IMR-90 (cell line): ENCODE results near the gene SYT17. TPM values are rescaled to one million over a fixed set of nuclear protein-coding genes. Genes with fewer than 3 reads are reported as not detected.

ENCODE experiments used
- ATAC-seq: fragments of 200-7000 bp; cut with Tn5 transposase; 2 replicates; pipeline ENCODE4 v1.9.1; 2020; ENCODE audit warnings: low read depth, mild to moderate bottlenecking, moderate library complexity
- BruUV-seq: library from RNA; stranded (reverse); fragments of 400-500 nt; replicated peaks from 2 replicates; lab custom pipeline; 2021; lab: Mats Ljungman, UMichigan
- CTCF ChIA-PET: fragments of 300-600 bp; formaldehyde crosslinking; extraction: SDS; loops from one replicate; lab custom pipeline; 2021; ENCODE audit warnings: antibody characterized with exemption; lab: Yijun Ruan, JAX
- POLR2A ChIA-PET: fragments of 300-600 bp; sonication (Branson Sonifier 250); formaldehyde crosslinking; loops from one replicate; lab custom pipeline; 2022; ENCODE audit warnings: antibody characterized with exemption; ENCODE audit not compliant: unreplicated experiment; lab: Charles Lee
- DNase-seq: peaks from one replicate; pipeline ENCODE4 v3.0.0; 2013
- H2AFZ ChIP-seq: replicated peaks from 2 replicates; pipeline ENCODE3; 2013; ENCODE audit warnings: low read length, mild to moderate bottlenecking; ENCODE audit not compliant: poor library complexity
- H2AK5ac ChIP-seq: 2 replicates; pipeline ENCODE4 v1.6.1; 2013; ENCODE audit warnings: low read depth, low read length, inconsistent platforms
- H2AK9ac ChIP-seq: replicated peaks from 2 replicates; pipeline ENCODE3; 2013; ENCODE audit warnings: mild to moderate bottlenecking, low read depth, low read length, moderate library complexity; ENCODE audit not compliant: poor library complexity
- H2BK120ac ChIP-seq: 2 replicates; pipeline ENCODE4 v1.6.1; 2013; ENCODE audit warnings: low read depth, low read length, inconsistent platforms
- H2BK15ac ChIP-seq: 3 replicates; pipeline ENCODE4 v1.6.1; 2013; ENCODE audit warnings: low read depth, low read length, inconsistent platforms
- H2BK20ac ChIP-seq: 2 replicates; pipeline ENCODE4 v1.6.1; 2013; ENCODE audit warnings: low read depth, mild to moderate bottlenecking, inconsistent platforms, low read length, moderate library complexity
- H2BK5ac ChIP-seq: 2 replicates; pipeline ENCODE4 v1.6.1; 2013; ENCODE audit warnings: mild to moderate bottlenecking, low read depth, low read length, inconsistent platforms; ENCODE audit not compliant: poor library complexity, severe bottlenecking
- H3K14ac ChIP-seq: replicated peaks from 2 replicates; pipeline ENCODE4 v1.6.1; 2013; ENCODE audit warnings: low read depth, low read length, inconsistent platforms
- H3K18ac ChIP-seq: 2 replicates; pipeline ENCODE4 v1.6.1; 2013; ENCODE audit warnings: low read depth, low read length, control low read depth
- H3K23ac ChIP-seq: 2 replicates; pipeline ENCODE4 v1.6.1; 2013; ENCODE audit warnings: low read depth, low read length, inconsistent platforms
- H3K27ac ChIP-seq: 2 replicates; pipeline ENCODE4 v1.5.1; 2013; ENCODE audit warnings: mild to moderate bottlenecking, control low read depth, low read length; ENCODE audit not compliant: insufficient read depth
- H3K27me3 ChIP-seq: 2 replicates; pipeline ENCODE4 v1.6.1; 2013; ENCODE audit warnings: low read length; ENCODE audit not compliant: control insufficient read depth, insufficient read depth
- H3K36me3 ChIP-seq: 2 replicates; pipeline ENCODE4 v1.6.1; 2013; ENCODE audit warnings: low read length, mixed read lengths; ENCODE audit not compliant: control insufficient read depth, insufficient read depth
- H3K4ac ChIP-seq: 2 replicates; pipeline ENCODE4 v1.6.1; 2013; ENCODE audit warnings: low read depth, low read length, inconsistent platforms
- H3K4me1 ChIP-seq: 2 replicates; pipeline ENCODE4 v1.6.1; 2013; ENCODE audit warnings: low read length, mixed read lengths; ENCODE audit not compliant: control insufficient read depth, insufficient read depth
- H3K4me2 ChIP-seq: 2 replicates; pipeline ENCODE4 v1.6.1; 2013; ENCODE audit warnings: low read depth, mild to moderate bottlenecking, control low read depth, low read length, moderate library complexity
- H3K4me3 ChIP-seq: 2 replicates; pipeline ENCODE4 v1.5.1; 2013; ENCODE audit warnings: low read depth, mild to moderate bottlenecking, control low read depth, low read length, moderate library complexity; ENCODE audit not compliant: insufficient read depth
- H3K56ac ChIP-seq: 2 replicates; pipeline ENCODE4 v1.6.1; 2013; ENCODE audit warnings: low read length, inconsistent platforms; ENCODE audit not compliant: insufficient read depth; ENCODE audit errors: extremely low read depth
- H3K79me1 ChIP-seq, 2 experiments: 2 replicates each; pipeline ENCODE4 v1.6.1; 2013; ENCODE audit warnings: low read length in 2 of 2, inconsistent platforms in 1 of 2, low read depth in 1 of 2
- H3K9ac ChIP-seq: 2 replicates; pipeline ENCODE4 v1.6.1; 2013; ENCODE audit warnings: low read depth, low read length, control low read depth
- H3K9me1 ChIP-seq: 2 replicates; pipeline ENCODE4 v1.6.1; 2013; ENCODE audit warnings: low read length, inconsistent platforms; ENCODE audit not compliant: insufficient read depth
- H3K9me3 ChIP-seq: 2 replicates; pipeline ENCODE4 v1.6.1; 2013; ENCODE audit warnings: low read length; ENCODE audit not compliant: control insufficient read depth, insufficient read depth
- H4K20me1 ChIP-seq: 2 replicates; pipeline ENCODE4 v1.6.1; 2013; ENCODE audit warnings: low read length, inconsistent platforms; ENCODE audit not compliant: insufficient read depth
- H4K5ac ChIP-seq: 2 replicates; pipeline ENCODE4 v1.6.1; 2013; ENCODE audit warnings: mild to moderate bottlenecking, low read depth, low read length, control low read depth
- H4K8ac ChIP-seq, 2 experiments: 2 replicates each; pipeline ENCODE4 v1.6.1; 2013; ENCODE audit warnings: low read depth in 2 of 2, low read length in 2 of 2, control low read depth in 1 of 2, inconsistent platforms in 1 of 2
- H4K91ac ChIP-seq: 2 replicates; pipeline ENCODE4 v1.6.1; 2013; ENCODE audit warnings: low read depth, low read length, inconsistent platforms; ENCODE audit not compliant: insufficient read depth
- FOS ChIP-seq: fragments of 150-350 bp; IDR thresholded peaks from 2 replicates; pipeline ENCODE4 v1.6.1; 2016; ENCODE audit warnings: low read depth, low read length
- NFE2L2 ChIP-seq: fragments of 150-350 bp; IDR thresholded peaks from 2 replicates; pipeline ENCODE4 v1.6.1; 2016; ENCODE audit warnings: low read depth, mild to moderate bottlenecking, low read length
- RCOR1 ChIP-seq: IDR thresholded peaks from 2 replicates; pipeline ENCODE4 v1.6.1; 2012; ENCODE audit warnings: mild to moderate bottlenecking, low read length, improper control_type of control experiment; ENCODE audit not compliant: insufficient replicate concordance
- WGBS, 2 experiments: methylation state at CpG; one replicate each; pipeline versions ENCODE4 v1.1.5 to v1.1.7; 2013; ENCODE audit warnings: missing lambda C conversion rate in 2 of 2; ENCODE audit not compliant: insufficient read length in 1 of 2; ENCODE audit errors: extremely low coverage in 2 of 2; 5-methylcytosine and 5-hydroxymethylcytosine counted together
- dilution Hi-C: fragments of 300-500 bp; cut with HindIII; formaldehyde crosslinking; loops from one replicate; pipeline ENCODE4 v1.14.3; 2018; ENCODE audit warnings: low sequenced_read_pairs; ENCODE audit not compliant: unreplicated experiment
- in situ Hi-C: fragments of 300-500 bp; cut with MboI; formaldehyde crosslinking; loops from 3 replicates; pipeline ENCODE4 v1.14.3; 2019; ENCODE audit warnings: low sequenced_read_pairs, inconsistent platforms, mixed read lengths
- intact Hi-C: fragments of 100-400 bp; cut with micrococcal nuclease; formaldehyde crosslinking; loops from 2 replicates; pipeline ENCODE4 v1.10.0; 2022
- polyA plus RNA-seq, 3 experiments: library from polyadenylated mRNA; depleted of rRNA; stranded (reverse); fragments of >200 nt; gene quantifications; 2 replicates each; pipeline ENCODE4 v1.2.3, GENCODE V29; 2012; ENCODE audit warnings: low replicate concordance in 1 of 3
- total RNA-seq: library from RNA; depleted of rRNA; stranded (reverse); fragments of >200 nt; gene quantifications from 2 replicates; pipeline ENCODE4 v1.2.3, GENCODE V29; 2012

Gene SYT17
- total and polyA plus RNA-seq, 2 of the 4 experiments (the other 2 are of a cell fraction): not detected

- H3K27ac ChIP-seq: no peak overlapping the region
- no peak overlapping the region for H3K9ac ChIP-seq
- H3K4ac ChIP-seq: no peak overlapping the region
- H2BK15ac ChIP-seq: no peak overlapping the region
- no peak overlapping the region for H4K91ac ChIP-seq
- H4K5ac ChIP-seq: no peak overlapping the region
- H3K23ac ChIP-seq: no peak overlapping the region
- DNase-seq (no peak), ATAC-seq (no peak)
- H2AFZ ChIP-seq: no peak overlapping the region
- no peak overlapping the region for H3K18ac ChIP-seq
- H2BK20ac ChIP-seq: no peak overlapping the region
- ChIA-PET POLR2A (no interaction called here), CTCF (no interaction called here)
- H3K79me1 ChIP-seq: no peaks in the 10 kb centered on the region
- in situ Hi-C loops: no loop called here
- no TSS peak for BruUV-seq
- 82% methylated on average over 12 of the region's 27 CpGs; no CpG with 5 or more reads in 1 of the 2 experiments for WGBS, 2 experiments
- H2BK120ac ChIP-seq: no peak overlapping the region
- no peaks in the 10 kb centered on the region for H3K9me1 ChIP-seq
- peaks cover 38% of the 10 kb centered on the region for H3K27me3 ChIP-seq
- TF ChIP-seq FOS: no peak
- TF ChIP-seq RCOR1: no peak
- no peak for TF ChIP-seq NFE2L2
- no peak overlapping the region for H2BK5ac ChIP-seq
- no peak overlapping the region for H2AK9ac ChIP-seq
- H3K9me3 ChIP-seq: no peaks in the 10 kb centered on the region
- H3K4me1 ChIP-seq: no peaks in the 10 kb centered on the region
- no peak overlapping the region for H3K4me3 ChIP-seq
- dilution Hi-C loops: no loop called here
- H2AK5ac ChIP-seq: no peak overlapping the region
- intact Hi-C loops: no loop called here
- H3K14ac ChIP-seq: no peak overlapping the region
- no peak overlapping the region for H3K56ac ChIP-seq
- no peaks in the 10 kb centered on the region for H4K20me1 ChIP-seq
- no peak overlapping the region for H4K8ac ChIP-seq
- no peaks in the 10 kb centered on the region for H3K36me3 ChIP-seq
- no peak overlapping the region for H3K4me2 ChIP-seq
These were observed 5.8 kb downstream of the SYT17 start for GRCh38 chr16:19173649-19174383.
